CMK (cell line): Measurements from ENCODE around the gene TNRC6C.
"Not testable (repeated sequence)": the region's sequence is repeated elsewhere in the genome, so short reads cannot be mapped to it uniquely, and the experiment has no call there.

ENCODE experiments used
- DNase-seq: peaks from one replicate; pipeline ENCODE4 v3.0.0-alpha.2; 2010; ENCODE audit warnings: low read depth

Gene TNRC6C

DNA sequence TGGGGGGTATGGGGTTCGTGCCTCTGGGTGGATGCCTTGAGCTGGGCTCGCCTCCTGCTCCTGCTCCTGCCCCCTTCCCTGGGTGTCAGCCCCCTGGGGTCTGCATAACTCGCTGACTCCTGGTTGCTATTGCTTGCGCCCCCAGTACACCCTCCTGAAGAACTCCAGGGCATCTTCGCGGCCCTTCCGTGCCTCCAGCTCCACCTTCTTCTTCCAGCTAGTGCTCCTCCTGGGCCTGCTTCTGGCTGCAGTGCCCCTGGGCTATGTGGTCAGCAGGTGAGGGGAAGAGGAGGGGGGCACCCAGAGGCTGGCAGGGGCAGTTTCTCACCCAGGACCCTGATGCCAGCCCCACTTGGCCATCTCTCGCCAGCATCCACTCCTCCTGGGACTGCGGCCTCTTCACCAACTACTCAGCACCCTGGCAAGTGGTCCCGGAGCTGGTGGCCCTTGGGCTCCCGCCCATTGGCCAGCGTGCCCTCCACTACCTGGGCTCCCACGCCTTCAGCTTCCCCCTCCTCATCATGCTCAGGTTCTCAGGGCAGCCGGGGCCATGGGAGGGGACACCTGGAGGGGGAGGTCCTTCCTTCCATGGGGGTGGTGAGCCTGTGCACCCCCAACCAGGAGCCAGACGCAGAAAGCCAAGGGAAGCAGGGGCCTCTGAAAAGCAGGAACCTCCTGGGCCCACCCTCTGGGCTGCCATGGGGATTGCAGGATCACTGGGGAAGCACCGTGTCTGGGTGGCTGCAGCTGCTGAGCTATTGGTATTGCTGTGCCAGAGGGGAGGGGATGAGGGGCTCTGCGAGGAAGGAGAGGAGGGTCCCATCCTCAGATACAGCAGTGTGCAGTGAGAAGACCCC is 179.9 kb downstream of the TNRC6C start:
- no peak for DNase-seq

DNA sequence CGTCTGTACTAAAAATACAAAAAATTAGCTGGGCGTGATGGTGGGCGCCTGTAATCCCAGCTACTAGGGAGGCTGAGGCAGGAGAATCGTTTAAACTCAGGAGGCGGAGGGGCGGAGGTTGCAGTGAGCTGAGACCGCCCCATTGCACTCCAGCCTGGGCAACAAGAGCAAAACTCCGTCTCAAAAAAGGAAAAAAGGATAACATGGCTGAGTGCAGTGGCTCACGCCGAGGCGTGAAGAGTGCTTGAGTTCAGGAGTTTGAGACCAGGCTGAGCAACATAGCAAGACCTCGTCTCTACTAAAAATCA is 181.3 kb downstream of the TNRC6C start:
- not testable (repeated sequence) for DNase-seq

DNA sequence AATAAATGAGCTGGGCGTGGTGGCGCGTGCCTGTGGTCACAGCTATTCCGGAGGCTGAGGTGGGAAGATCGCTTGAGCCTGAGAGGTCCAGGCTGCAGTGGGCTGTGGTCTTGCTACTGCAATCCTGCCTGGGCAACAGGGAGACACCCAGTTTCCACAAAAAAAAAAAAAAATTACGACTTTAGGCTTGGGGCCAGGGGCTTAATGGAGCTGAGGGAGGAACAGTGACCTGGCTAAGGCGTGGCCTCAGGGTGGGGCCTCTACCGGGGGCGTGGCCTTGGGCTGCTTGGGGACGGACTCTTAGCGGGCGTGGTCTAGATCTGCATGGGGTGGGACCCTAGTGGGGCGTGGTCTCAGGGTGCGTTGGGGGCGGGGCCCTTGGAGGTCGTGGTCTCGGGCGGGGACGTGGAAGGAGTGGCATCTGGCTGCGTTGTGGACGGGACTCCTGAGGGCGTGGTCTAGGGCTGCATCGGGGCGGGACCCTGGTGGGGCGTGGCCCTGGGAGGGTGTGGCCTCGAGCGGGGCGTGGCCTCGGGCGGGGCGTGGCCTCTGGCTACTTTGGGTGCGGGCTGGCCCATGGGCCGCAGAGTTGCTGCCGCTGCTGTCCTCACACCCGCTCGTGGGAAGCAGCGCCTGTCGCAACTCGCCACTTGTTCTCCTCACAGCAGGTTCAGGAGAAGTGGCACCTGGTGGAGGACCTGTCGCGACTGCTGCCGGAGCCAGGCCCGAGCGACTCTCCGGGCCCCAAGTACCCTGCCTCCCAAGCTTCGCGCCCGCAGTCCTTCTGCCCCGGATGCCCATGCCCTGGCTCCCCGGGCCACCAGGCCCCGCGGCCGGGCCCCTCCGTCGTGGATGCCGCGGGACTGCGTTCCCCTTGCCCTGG is 181.9 kb downstream of the TNRC6C start:
- peak; percentile 97 for DNase-seq

DNA sequence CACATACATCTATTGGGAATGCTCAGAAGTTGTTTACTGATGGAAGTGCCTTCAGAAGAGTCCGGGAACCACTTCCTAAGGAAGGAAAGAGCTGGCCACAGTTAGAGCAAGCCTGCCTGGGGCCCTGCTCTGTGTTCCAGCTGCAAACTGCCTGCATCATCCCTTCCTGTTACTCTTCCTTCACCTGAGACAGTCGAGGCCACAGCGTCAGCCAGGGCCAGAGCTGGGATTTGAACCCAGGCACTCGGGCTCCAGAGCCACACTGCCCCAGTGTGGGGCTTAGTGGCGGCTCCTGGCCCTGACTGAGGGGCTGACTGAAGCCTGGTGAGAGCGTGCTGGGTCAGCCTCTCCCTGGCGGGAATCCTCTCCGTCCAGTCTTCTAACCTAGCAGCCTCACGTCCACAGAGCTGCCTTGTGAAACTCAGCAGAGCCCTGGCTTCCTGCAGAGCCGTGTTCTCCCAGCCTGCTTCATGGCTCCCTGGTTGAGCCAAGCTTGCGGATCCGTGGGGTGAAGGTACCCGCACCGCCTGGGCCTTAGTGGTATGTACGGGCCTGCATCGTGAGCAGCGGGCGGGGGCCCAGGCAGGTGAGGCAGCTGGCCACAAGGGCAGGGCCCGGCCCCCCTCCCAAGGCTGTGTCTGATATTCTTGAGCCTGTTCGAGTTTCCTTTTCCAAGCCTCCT is 183.1 kb downstream of the TNRC6C start:
- DNase-seq = no peak

DNA sequence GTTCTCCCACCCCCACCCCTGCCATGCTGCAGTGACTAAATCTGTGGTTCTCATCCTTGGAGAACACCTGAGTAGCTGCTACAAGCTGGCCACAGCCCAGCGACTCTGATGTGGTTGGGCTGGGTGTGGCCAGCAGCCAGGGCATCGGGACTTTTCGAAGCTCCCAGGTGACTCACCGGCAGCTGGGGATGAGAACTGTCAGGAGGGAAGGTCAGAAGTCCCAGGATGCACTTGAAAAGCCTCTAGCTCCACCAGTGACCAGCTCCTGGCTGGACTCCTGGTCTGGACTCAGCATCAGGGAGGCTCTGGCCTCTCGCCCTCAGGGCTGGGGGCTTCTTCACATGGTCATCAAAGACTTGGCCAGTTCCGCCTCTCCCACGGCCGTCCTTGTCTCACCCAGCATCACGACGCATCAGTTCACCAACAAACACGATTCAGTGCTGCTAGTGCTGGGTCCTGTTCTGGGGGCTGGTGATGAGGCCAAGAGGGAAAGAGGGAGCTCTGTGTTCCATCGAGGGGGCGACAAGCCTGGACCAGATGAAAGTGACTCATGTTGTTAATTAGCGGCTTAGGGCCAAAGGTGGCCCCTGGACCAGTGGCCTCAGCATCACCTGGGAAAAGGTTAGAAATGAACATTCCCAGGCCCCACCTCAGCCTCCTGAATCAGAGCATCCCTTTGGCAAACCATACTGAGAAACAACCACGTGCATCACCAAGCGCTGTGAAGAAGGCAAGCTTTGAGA is 183.8 kb downstream of the TNRC6C start:
- no peak for DNase-seq

DNA sequence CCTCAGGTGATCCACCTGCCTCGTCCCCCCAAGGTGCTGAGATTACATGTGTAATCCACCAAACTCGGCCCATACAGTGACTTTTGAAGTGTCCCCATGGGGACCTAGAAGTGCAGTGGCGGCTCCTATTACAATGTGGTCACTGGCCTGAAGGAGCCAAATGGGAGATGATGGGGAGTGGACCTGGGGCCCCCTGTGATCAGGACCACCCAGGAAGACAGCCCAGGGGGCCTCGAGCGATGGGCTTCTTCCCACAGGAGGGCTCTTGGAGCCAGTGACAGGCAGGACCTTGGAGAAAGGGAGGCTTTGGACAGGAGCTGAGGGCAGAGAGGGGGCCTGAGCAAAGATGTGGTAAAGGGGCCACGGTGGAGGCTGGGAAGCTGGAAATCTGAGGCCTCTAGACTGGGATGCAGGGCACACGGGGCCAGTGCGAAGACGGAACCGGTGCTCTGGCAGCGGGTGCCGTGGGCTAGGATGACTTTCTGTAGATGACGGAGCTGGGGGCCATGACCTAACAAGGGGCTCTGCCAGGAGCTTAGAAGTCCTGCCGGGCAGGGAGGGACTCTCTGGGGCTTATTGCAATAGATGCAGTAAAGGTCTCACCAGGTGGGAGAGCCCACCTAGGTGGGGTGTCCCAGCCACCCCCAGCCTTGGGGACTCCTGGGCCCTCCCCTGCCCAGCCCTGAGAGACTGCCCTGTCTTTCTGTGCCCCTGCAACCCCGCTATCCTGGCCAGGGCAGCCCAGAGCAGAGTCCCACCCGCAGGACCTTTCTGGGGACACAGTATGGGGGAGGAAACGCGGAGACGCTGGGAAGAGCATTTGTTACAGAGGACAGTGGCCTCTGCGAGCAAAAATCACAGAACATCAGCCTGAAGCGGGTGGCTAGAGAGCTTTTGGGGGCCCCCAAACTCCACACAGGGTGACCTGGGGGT is 185.0 kb downstream of the TNRC6C start:
- no peak for DNase-seq

DNA sequence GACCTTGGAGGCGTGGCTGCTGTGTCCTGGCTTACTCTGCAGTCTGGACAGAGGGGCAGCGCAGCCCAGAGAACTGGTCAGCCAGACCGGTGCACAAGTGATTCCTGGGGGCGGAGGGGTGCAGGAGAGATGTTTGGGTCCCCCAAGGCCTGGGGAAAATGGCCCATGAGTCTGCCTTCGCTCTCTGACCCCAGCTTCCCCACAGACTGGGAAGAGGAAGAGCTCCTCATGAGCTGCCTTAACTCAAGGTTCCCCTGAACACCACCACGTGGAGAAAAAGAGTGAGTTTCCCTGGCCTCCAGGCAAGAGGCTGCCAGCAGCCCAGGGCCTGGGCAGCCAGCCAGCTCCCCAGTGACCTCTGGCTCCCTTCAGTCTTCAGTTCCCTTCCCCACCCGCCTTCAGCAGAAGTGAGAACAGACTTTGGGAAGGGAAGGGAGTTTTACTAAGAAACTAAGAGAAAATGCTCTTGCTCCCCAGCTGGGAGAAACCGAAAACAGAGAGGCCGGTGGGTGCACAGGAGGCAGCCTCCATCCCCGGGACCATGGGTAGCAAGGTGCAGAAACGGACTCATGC is 185.7 kb downstream of the TNRC6C start:
- no peak for DNase-seq

DNA sequence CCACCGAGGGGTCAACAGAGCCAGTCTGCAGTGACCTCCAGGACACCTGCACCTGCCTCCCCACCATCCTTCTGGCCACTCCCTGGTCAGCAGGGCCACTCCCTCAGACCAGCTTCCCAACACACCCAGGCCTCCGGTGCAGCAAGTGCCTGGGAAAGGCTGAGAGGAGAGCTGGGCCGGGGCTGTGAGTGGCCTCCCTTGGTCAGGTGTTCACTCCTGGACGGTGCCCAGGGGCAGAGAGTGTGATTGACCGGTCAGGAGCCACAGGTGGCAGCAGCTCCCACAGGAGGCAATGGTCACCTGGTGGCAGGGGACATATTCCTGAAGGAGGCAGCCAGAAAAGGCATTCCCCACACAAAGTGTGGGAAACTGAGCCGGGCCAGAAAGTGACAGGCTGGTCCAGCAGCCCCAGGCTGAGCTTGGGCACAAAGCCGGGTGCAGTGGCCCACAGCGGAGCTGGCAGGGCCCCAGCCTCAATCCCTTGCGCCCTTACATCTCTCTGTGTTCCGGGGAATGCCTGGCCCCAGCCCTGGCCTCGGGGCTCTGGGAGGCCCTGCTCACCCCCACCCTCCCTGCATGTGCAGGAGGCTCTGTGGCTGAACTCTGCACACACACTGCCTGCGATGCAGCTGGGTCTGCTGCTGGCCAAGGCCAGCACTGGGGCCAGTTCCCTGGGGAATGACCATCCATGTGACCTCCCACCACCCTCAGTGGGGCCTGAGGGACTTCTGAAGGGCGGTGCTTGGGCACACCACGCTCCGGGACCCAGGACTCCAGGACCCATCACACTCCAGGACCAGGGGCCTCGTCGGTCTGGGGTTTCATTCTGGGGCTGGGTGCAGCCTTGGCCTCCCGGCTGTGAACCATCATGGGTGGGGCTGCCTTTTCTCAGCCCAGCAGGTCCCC is 186.5 kb downstream of the TNRC6C start:
- no peak for DNase-seq

DNA sequence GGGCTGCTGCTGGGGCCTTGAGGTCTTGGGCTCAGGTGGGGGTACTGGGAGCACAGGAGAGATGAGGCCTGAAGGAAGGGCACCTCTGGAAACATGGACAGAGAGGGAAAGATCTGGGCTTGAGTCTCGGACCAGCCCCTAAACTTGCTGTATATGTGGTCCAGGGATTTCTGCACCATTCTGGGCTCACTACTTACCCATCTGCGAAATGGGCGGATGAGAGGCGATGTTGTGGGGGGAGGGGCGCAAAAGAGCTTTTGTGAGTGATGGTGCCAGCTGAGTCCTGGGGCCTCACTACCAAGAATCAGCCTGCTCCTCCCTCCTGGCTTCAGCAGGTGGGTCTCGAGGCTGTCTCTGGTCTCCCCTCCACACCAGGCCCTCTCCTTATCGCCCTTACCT is 188.0 kb downstream of the TNRC6C start:
- DNase-seq = no peak

DNA sequence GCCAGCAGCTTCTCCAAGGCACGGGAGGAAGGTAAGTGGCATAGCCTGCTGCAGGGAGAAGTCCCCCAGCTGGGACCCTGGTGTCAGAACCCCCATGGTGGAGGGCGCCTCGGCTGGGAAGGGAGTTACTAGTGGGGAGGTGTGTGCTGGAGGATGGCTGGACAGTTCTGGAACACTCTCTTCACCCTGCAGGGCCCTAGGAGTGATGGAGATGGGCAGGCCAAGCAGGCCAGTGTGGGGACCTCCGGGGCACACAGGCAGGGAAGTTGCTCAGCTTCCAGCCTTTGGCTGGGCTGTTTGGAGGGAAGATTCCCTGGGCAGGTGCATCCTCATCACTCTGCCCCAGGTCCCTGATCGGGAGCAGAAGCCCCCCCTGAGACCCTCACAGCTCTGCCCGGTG is 188.4 kb downstream of the TNRC6C start:
- DNase-seq = no peak

DNA sequence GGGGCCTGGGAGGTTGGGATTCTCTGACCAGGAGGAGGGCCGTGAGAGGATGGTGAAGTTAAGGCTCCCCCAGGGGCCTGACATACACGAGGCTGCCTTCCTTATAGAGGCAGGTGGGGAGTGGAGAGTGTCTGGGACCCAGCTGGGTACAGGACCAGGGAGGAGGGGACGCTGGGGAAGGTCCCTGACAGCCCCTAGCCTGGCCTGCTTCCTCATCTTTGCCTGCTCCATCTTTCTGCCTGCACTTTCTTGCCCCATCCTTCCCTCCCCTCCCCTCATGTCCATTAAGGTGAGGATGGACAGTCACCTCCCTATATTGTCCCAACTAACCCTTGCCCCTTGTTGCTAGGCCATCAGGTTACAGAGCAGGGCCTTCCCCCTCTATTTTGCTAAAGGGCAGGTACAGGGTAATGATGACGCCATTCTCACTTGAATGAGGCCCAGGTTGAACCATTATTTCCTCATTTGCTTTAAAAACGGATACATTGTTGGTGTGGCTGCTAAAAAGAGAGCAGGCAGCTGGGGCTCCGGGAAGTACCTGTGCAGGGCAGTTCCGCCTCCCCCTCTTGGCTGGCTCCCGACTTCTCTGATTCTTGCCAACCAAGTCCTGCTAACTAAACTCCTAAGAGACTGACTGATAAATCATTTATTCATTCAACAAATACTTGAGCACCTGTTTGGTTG is 189.0 kb downstream of the TNRC6C start:
- DNase-seq = no peak

DNA sequence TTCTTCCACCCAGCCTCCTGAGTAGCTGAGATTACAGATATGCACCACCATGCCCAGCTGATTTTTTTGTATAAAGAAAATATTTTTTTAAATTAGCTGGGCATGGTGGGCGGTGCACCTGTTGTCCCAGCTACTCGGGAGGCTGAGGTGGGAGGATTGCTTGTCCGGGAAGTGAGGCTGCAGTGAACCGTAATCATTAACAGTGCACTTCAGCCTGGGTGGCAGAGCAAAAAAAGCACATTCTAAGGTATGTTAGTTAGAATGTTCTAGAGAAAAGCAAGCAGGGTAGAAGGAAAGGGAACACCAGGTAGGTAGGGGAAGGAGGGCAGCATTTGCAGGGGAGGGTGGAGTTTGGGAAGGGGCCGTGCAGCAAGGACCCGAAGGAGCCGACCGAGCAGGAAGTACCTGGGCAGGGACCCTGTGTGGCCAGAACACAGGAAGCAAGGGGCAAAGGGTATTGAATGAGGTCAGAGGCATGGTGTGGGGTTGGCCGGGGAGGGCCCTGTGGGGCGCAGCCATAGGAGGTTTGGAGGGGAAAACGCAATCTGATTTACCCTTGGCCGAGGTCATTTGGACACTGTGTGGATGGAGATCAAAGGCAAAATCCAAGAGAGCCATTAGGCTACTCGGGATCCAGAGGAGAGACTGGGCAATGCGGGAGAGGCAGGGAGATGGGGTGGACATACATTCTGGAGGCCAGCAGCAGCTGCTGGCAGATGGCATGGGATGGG is 189.9 kb downstream of the TNRC6C start:
- DNase-seq = no peak

DNA sequence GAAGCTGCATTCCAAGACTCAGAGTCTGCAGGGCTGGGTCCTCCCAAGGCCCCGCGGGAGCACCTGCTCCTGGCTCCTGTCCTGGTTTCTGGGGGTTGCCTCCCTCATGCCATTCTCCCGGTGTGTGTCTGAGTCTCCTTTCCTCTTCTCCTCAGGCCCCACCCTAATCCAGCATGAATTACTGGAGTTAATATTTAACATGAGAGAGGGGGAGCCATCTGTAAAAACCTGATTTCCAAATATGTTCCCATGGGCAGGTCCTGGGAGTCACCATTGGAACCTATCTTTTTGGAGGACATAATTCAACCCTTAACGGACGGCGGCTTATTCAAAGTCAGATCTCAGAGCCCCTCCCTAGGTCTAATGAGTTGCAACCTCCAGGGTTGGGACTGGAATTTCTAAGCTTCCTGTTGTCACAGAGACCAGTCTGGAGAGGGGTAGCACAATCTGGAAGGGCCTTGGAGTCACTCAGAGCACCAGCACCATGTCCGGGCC is 193.1 kb downstream of the TNRC6C start:
- no peak for DNase-seq

DNA sequence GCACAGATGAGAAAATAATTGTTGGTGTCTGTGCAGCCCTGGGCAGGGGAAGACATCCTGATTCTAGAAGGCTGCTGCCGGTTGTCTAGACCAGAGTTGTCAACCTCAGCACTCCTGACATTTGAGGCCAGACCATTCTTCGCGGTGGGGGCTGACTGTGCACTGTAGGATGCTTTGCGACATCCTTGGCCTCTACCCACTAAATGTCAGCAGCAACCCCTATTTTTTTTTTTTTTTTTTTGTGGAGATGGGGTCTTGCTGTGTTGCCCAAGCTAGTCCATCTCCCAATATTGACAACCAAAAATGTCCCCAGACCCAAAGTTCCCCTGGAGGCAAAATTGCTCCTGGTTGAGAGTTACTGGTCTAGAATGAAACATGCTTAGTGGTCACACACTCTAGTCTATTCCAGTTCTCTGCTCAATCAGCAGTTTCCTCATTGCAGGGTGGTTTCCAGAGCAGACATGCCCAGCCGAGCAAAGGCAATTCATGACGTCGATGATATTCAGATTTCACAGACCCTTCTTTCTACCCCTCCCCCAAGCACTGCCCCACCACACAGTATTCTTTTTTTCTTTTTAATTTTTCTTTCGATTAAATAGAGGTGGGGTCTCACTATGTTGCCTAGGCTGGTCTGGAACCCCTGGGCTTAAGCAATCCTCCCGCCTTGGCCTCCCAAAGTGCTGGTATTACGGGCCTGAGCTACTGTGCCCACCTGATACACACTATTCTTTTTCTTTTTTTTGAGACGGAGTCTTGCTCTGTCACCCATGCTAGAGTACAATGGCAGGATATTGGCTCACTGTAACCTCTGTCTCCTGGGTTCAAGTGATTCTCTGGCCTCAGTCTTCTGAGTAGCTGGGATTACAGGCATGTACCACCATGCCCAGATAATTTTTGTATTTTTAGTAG is 196.7 kb downstream of the TNRC6C start:
- no peak for DNase-seq
